Measurements from ENCODE around the gene TIE1.

The TIE1 gene

GRCh38 chr1:43340559-43340958 lies 39.8 kb downstream of the TIE1 start:
- no peak for DNase-seq

- no peak for DNase-seq
Observed at GRCh38 chr1:43344267-43344850, 43.6 kb downstream of the TIE1 start.

GRCh38 chr1:43345120-43345519 lies 44.3 kb downstream of the TIE1 start:
- no peak for DNase-seq

- DNase-seq, result no peak
Observed at GRCh38 chr1:43346636-43347035, 45.9 kb downstream of the TIE1 start.

GRCh38 chr1:43348343-43348808 lies 47.6 kb downstream of the TIE1 start:
- DNase-seq, result no peak

- DNase-seq, result peak; percentile 51
Observed at GRCh38 chr1:43348809-43349593, 48.2 kb downstream of the TIE1 start.

- no peak for DNase-seq
Observed at GRCh38 chr1:43349594-43350306, 49.0 kb downstream of the TIE1 start.

- DNase-seq, result no peak
Observed at GRCh38 chr1:43350976-43351375, 50.2 kb downstream of the TIE1 start.

GRCh38 chr1:43351421-43352350 lies 50.9 kb downstream of the TIE1 start:
- no peak for DNase-seq

- DNase-seq, result no peak
Observed at GRCh38 chr1:43352351-43352705, 51.5 kb downstream of the TIE1 start.

- no peak for DNase-seq
Observed at GRCh38 chr1:43352881-43353280, 52.1 kb downstream of the TIE1 start.

- DNase-seq, result no peak
Observed at GRCh38 chr1:43354471-43354870, 53.7 kb downstream of the TIE1 start.

GRCh38 chr1:43354936-43355335 lies 54.2 kb downstream of the TIE1 start:
- DNase-seq, result no peak

GRCh38 chr1:43357251-43357650 lies 56.5 kb downstream of the TIE1 start:
- no peak for DNase-seq

GRCh38 chr1:43358121-43358745 lies 57.5 kb downstream of the TIE1 start:
- DNase-seq, result no peak

- peak; percentile 97 for DNase-seq
Observed at GRCh38 chr1:43358746-43359693, 58.2 kb downstream of the TIE1 start, which contains the start of gene CDC20. TSS of gene CDC20 (plus strand) at chr1:43358981. CDS start at chr1:43359216, 235 bp downstream.

GRCh38 chr1:43359696-43360095 lies 58.9 kb downstream of the TIE1 start:
- DNase-seq, result no peak

- DNase-seq, result no peak
Observed at GRCh38 chr1:43360616-43361015, 59.8 kb downstream of the TIE1 start.

- DNase-seq, result no peak
Observed at GRCh38 chr1:43363283-43363934, 62.6 kb downstream of the TIE1 start.

- no peak for DNase-seq
Observed at GRCh38 chr1:43363935-43364525, 63.2 kb downstream of the TIE1 start.
